ENCODE measurements around the gene OBSL1. TPM values are rescaled to one million over a fixed set of nuclear protein-coding genes. Genes with fewer than 3 reads are reported as not detected.

The OBSL1 gene
- total RNA-seq, 1 donor from 2014 or later: 208 TPM

- no peak for TF ChIP-seq CTCF (IDR thresholded peaks at IDR 0.05; ENCODE audit: borderline replicate concordance)
- Histone ChIP-seq H3K9me3 (replicated peaks) (no peaks in the 10 kb centered on the region), H3K27ac (replicated peaks) (no peak overlapping the region), H3K27me3 (ENCODE audit: low read depth) (peaks cover 76% of the 10 kb centered on the region), H3K4me1 (peaks cover 51% of the 10 kb centered on the region), H3K4me3 (no peak overlapping the region), H3K36me3 (peaks cover under 1% of the 10 kb centered on the region)
- intact Hi-C loops (cut with micrococcal nuclease): no loop called here
- DNase-seq: no peak
These were observed 59.6 kb downstream of the OBSL1 start for GRCh38 chr2:219511547-219512325.

GRCh38 chr2:219510512-219511135 is 60.7 kb downstream of the OBSL1 start:
- H3K36me3 ChIP-seq: peaks cover 12% of the 10 kb centered on the region
- no peak for TF ChIP-seq CTCF (IDR thresholded peaks at IDR 0.05; ENCODE audit: borderline replicate concordance)
- H3K4me3 ChIP-seq: peak overlapping the region; percentile 55
- DNase-seq: no peak
- peaks cover 51% of the 10 kb centered on the region for H3K4me1 ChIP-seq
- no peaks in the 10 kb centered on the region for H3K9me3 ChIP-seq (replicated peaks)
- H3K27me3 ChIP-seq (ENCODE audit: low read depth): peaks cover 65% of the 10 kb centered on the region
- H3K27ac ChIP-seq (replicated peaks): no peak overlapping the region
- intact Hi-C loops (cut with micrococcal nuclease): no loop called here

- peak; percentile 72 for TF ChIP-seq CTCF (IDR thresholded peaks at IDR 0.05; ENCODE audit: borderline replicate concordance)
- H3K27me3 ChIP-seq (ENCODE audit: low read depth): peaks cover 58% of the 10 kb centered on the region
- H3K9me3 ChIP-seq (replicated peaks): no peaks in the 10 kb centered on the region
- H3K4me1 ChIP-seq: peaks cover 51% of the 10 kb centered on the region
- intact Hi-C loops (cut with micrococcal nuclease): no loop called here
- DNase-seq: peak; percentile 51
- H3K36me3 ChIP-seq: peaks cover 19% of the 10 kb centered on the region
- peak overlapping the region; percentile 55 for H3K4me3 ChIP-seq
- no peak overlapping the region for H3K27ac ChIP-seq (replicated peaks)
These were observed 61.4 kb downstream of the OBSL1 start for GRCh38 chr2:219509780-219510511.

GRCh38 chr2:219508971-219509779 is 62.2 kb downstream of the OBSL1 start:
- Histone ChIP-seq H3K9me3 (replicated peaks) (no peaks in the 10 kb centered on the region), H3K27me3 (ENCODE audit: low read depth) (peaks cover 50% of the 10 kb centered on the region), H3K27ac (replicated peaks) (no peak overlapping the region), H3K4me1 (peaks cover 44% of the 10 kb centered on the region), H3K4me3 (peak overlapping the region; percentile 55), H3K36me3 (peaks cover 26% of the 10 kb centered on the region)
- DNase-seq: no peak
- no peak for TF ChIP-seq CTCF (IDR thresholded peaks at IDR 0.05; ENCODE audit: borderline replicate concordance)
- intact Hi-C loops (cut with micrococcal nuclease): no loop called here

- Histone ChIP-seq H3K9me3 (replicated peaks) (no peaks in the 10 kb centered on the region), H3K4me1 (peaks cover 38% of the 10 kb centered on the region), H3K27me3 (ENCODE audit: low read depth) (peaks cover 42% of the 10 kb centered on the region), H3K27ac (replicated peaks) (no peak overlapping the region), H3K4me3 (no peak overlapping the region), H3K36me3 (peaks cover 34% of the 10 kb centered on the region)
- no peak for TF ChIP-seq CTCF (IDR thresholded peaks at IDR 0.05; ENCODE audit: borderline replicate concordance)
- intact Hi-C loops (cut with micrococcal nuclease): no loop called here
- DNase-seq: no peak
These were observed 63.0 kb downstream of the OBSL1 start for GRCh38 chr2:219508444-219508734.
